SK-N-SH treated with all-trans-retinoic acid at 6 μM for 48 hours (cell line): ENCODE results near the gene SNED1.

ENCODE experiments used
- ATAC-seq: fragments of 200-7000 bp; cut with Tn5 transposase; 3 replicates; pipeline ENCODE4 v1.9.1; 2020; ENCODE audit warnings: mild to moderate bottlenecking, moderate library complexity
- ARNTL ChIP-seq: fragments of 450-650 bp; formaldehyde crosslinking; IDR thresholded peaks from 2 replicates; pipeline ENCODE4 v1.5.0; 2020; ENCODE audit warnings: low read depth, mild to moderate bottlenecking, moderate library complexity, borderline replicate concordance
- BACH2 ChIP-seq: fragments of 250-450 bp; sonication (Bioruptor Pico); IDR thresholded peaks from 2 replicates; pipeline ENCODE4 v1.9.0; 2021; ENCODE audit warnings: mild to moderate bottlenecking, borderline replicate concordance
- CSDC2 ChIP-seq: fragments of 250-450 bp; sonication (Bioruptor Pico); IDR thresholded peaks from 2 replicates; pipeline ENCODE4 v1.5.0; 2020; ENCODE audit warnings: mild to moderate bottlenecking, moderate library complexity
- ESRRG ChIP-seq: fragments of 250-450 bp; sonication (Bioruptor Pico); IDR thresholded peaks from 2 replicates; pipeline ENCODE4 v1.6.1; 2021; ENCODE audit warnings: mild to moderate bottlenecking
- GLIS3 ChIP-seq: fragments of 250-450 bp; sonication (Bioruptor Pico); IDR thresholded peaks from 2 replicates; pipeline ENCODE4 v1.5.0; 2020; ENCODE audit warnings: mild to moderate bottlenecking, moderate library complexity
- ISL1 ChIP-seq: fragments of 250-450 bp; sonication (Bioruptor Pico); IDR thresholded peaks from 2 replicates; pipeline ENCODE4 v2.1.2; 2022; ENCODE audit warnings: mild to moderate bottlenecking, moderate library complexity
- OSR1 ChIP-seq: fragments of 250-450 bp; sonication (Bioruptor Pico); IDR thresholded peaks from 2 replicates; pipeline ENCODE4 v1.8.0; 2022; ENCODE audit warnings: moderate library complexity, mild to moderate bottlenecking, inconsistent platforms
- PATZ1 ChIP-seq: fragments of 250-450 bp; sonication (Bioruptor Pico); IDR thresholded peaks from 2 replicates; pipeline ENCODE4 v1.8.0; 2020; ENCODE audit warnings: mild to moderate bottlenecking, moderate library complexity, borderline replicate concordance
- PPARA ChIP-seq: fragments of 250-450 bp; sonication (Bioruptor Pico); IDR thresholded peaks from 2 replicates; pipeline ENCODE4 v1.5.0; 2020; ENCODE audit warnings: mild to moderate bottlenecking, borderline replicate concordance
- RARB ChIP-seq: fragments of 250-450 bp; sonication (Bioruptor Pico); IDR thresholded peaks from 2 replicates; pipeline ENCODE4 v1.8.0; 2021; ENCODE audit warnings: mild to moderate bottlenecking, moderate library complexity
- SNAI2 ChIP-seq: fragments of 250-450 bp; sonication (Bioruptor Pico); IDR thresholded peaks from 2 replicates; pipeline ENCODE4 v1.5.0; 2020; ENCODE audit warnings: mild to moderate bottlenecking, moderate library complexity
- TCF4 ChIP-seq: fragments of 250-450 bp; sonication (Bioruptor Pico); IDR thresholded peaks from 2 replicates; pipeline ENCODE4 v1.8.0; 2021; ENCODE audit warnings: mild to moderate bottlenecking, moderate library complexity, borderline replicate concordance
- TOX ChIP-seq: fragments of 250-450 bp; sonication (Bioruptor Pico); IDR thresholded peaks from 2 replicates; pipeline ENCODE4 v1.8.0; 2021; ENCODE audit warnings: mild to moderate bottlenecking, moderate library complexity, borderline replicate concordance
- ZC3H10 ChIP-seq: fragments of 250-450 bp; sonication (Bioruptor Pico); IDR thresholded peaks from 2 replicates; pipeline ENCODE4 v1.5.1; 2021; ENCODE audit warnings: mild to moderate bottlenecking, moderate library complexity
- ZFP3 ChIP-seq: fragments of 250-450 bp; sonication (Bioruptor Pico); IDR thresholded peaks from 2 replicates; pipeline ENCODE4 v1.5.0; 2020; ENCODE audit warnings: mild to moderate bottlenecking, moderate library complexity
- ZFP30 ChIP-seq: fragments of 450-650 bp; formaldehyde crosslinking; IDR thresholded peaks from 2 replicates; pipeline ENCODE4 v1.5.0; 2022; ENCODE audit warnings: mild to moderate bottlenecking, moderate library complexity
- ZNF565 ChIP-seq: fragments of 450-650 bp; formaldehyde crosslinking; conservative IDR thresholded peaks from 2 replicates; pipeline ENCODE4 v1.5.0; 2020; ENCODE audit warnings: low read depth, mild to moderate bottlenecking, moderate library complexity
- ZNF70 ChIP-seq: fragments of 450-650 bp; formaldehyde crosslinking; IDR thresholded peaks from 2 replicates; pipeline ENCODE4 v1.5.0; 2020; ENCODE audit warnings: mild to moderate bottlenecking, moderate library complexity
- ZNF8 ChIP-seq: fragments of 450-650 bp; formaldehyde crosslinking; IDR thresholded peaks from 2 replicates; pipeline ENCODE4 v1.5.0; 2020; ENCODE audit warnings: mild to moderate bottlenecking, moderate library complexity
- TF ChIP-seq, protein P1 (sequence below): fragments of 250-450 bp; sonication (Bioruptor Pico); IDR thresholded peaks from 2 replicates; pipeline ENCODE4 v1.5.1; 2020; ENCODE audit warnings: low read depth, mild to moderate bottlenecking, moderate library complexity
- TF ChIP-seq, protein P2 (sequence below): fragments of 250-450 bp; sonication (Bioruptor Pico); IDR thresholded peaks from 2 replicates; pipeline ENCODE4 v1.5.1; 2021; ENCODE audit warnings: mild to moderate bottlenecking, moderate library complexity
- TF ChIP-seq, protein P3 (sequence below): fragments of 250-450 bp; sonication (Bioruptor Pico); IDR thresholded peaks from 2 replicates; pipeline ENCODE4 v1.5.0; 2020; ENCODE audit warnings: mild to moderate bottlenecking, moderate library complexity
- TF ChIP-seq, protein P4 (sequence below): fragments of 250-450 bp; sonication (Bioruptor Pico); IDR thresholded peaks from 2 replicates; pipeline ENCODE4 v1.8.0; 2021; ENCODE audit warnings: low read depth, mild to moderate bottlenecking, moderate library complexity, borderline replicate concordance

SNED1 gene

GRCh38 chr2:240989451-240990265 lies 8.8 kb upstream of the SNED1 start:
- TF ChIP-seq ZNF565 (CRISPR knock-in tag) (no peak), CSDC2 (no peak), PATZ1 (CRISPR knock-in tag) (no peak), GLIS3 (CRISPR knock-in tag) (no peak), PPARA (CRISPR knock-in tag) (no peak), TOX (CRISPR knock-in tag) (no peak), ZNF70 (CRISPR knock-in tag) (no peak), ESRRG (CRISPR knock-in tag) (no peak), ZFP3 (no peak), BACH2 (CRISPR knock-in tag) (no peak), ARNTL (no peak), RARB (CRISPR knock-in tag) (no peak), ZC3H10 (no peak), TCF4 (CRISPR knock-in tag) (no peak), ISL1 (CRISPR knock-in tag) (no peak), ZNF8 (no peak), SNAI2 (CRISPR knock-in tag) (no peak)
- TF ChIP-seq, protein P1, sequence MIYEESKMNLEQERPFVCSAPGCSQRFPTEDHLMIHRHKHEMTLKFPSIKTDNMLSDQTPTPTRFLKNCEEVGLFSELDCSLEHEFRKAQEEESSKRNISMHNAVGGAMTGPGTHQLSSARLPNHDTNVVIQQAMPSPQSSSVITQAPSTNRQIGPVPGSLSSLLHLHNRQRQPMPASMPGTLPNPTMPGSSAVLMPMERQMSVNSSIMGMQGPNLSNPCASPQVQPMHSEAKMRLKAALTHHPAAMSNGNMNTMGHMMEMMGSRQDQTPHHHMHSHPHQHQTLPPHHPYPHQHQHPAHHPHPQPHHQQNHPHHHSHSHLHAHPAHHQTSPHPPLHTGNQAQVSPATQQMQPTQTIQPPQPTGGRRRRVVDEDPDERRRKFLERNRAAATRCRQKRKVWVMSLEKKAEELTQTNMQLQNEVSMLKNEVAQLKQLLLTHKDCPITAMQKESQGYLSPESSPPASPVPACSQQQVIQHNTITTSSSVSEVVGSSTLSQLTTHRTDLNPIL (CRISPR knock-in tag) = no peak
- TF ChIP-seq, protein P2, sequence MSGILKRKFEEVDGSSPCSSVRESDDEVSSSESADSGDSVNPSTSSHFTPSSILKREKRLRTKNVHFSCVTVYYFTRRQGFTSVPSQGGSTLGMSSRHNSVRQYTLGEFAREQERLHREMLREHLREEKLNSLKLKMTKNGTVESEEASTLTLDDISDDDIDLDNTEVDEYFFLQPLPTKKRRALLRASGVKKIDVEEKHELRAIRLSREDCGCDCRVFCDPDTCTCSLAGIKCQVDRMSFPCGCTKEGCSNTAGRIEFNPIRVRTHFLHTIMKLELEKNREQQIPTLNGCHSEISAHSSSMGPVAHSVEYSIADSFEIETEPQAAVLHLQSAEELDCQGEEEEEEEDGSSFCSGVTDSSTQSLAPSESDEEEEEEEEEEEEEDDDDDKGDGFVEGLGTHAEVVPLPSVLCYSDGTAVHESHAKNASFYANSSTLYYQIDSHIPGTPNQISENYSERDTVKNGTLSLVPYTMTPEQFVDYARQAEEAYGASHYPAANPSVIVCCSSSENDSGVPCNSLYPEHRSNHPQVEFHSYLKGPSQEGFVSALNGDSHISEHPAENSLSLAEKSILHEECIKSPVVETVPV = no peak
- TF ChIP-seq, protein P3, sequence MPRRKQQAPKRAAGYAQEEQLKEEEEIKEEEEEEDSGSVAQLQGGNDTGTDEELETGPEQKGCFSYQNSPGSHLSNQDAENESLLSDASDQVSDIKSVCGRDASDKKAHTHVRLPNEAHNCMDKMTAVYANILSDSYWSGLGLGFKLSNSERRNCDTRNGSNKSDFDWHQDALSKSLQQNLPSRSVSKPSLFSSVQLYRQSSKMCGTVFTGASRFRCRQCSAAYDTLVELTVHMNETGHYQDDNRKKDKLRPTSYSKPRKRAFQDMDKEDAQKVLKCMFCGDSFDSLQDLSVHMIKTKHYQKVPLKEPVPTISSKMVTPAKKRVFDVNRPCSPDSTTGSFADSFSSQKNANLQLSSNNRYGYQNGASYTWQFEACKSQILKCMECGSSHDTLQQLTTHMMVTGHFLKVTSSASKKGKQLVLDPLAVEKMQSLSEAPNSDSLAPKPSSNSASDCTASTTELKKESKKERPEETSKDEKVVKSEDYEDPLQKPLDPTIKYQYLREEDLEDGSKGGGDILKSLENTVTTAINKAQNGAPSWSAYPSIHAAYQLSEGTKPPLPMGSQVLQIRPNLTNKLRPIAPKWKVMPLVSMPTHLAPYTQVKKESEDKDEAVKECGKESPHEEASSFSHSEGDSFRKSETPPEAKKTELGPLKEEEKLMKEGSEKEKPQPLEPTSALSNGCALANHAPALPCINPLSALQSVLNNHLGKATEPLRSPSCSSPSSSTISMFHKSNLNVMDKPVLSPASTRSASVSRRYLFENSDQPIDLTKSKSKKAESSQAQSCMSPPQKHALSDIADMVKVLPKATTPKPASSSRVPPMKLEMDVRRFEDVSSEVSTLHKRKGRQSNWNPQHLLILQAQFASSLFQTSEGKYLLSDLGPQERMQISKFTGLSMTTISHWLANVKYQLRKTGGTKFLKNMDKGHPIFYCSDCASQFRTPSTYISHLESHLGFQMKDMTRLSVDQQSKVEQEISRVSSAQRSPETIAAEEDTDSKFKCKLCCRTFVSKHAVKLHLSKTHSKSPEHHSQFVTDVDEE (CRISPR knock-in tag) = no peak
- ATAC-seq = peak; percentile 65

GRCh38 chr2:240990266-240990529 lies 8.2 kb upstream of the SNED1 start:
- TF ChIP-seq ZNF565 (CRISPR knock-in tag) (no peak), PATZ1 (CRISPR knock-in tag) (no peak), OSR1 (no peak), ZNF8 (no peak), ESRRG (CRISPR knock-in tag) (no peak), ARNTL (no peak), ZFP30 (CRISPR knock-in tag) (no peak), ISL1 (CRISPR knock-in tag) (no peak), SNAI2 (CRISPR knock-in tag) (no peak), CSDC2 (no peak), ZC3H10 (no peak), ZNF70 (CRISPR knock-in tag) (no peak)
- TF ChIP-seq, protein P3 (CRISPR knock-in tag) = no peak
- TF ChIP-seq, protein P1 (CRISPR knock-in tag) = no peak
- TF ChIP-seq, protein P4, sequence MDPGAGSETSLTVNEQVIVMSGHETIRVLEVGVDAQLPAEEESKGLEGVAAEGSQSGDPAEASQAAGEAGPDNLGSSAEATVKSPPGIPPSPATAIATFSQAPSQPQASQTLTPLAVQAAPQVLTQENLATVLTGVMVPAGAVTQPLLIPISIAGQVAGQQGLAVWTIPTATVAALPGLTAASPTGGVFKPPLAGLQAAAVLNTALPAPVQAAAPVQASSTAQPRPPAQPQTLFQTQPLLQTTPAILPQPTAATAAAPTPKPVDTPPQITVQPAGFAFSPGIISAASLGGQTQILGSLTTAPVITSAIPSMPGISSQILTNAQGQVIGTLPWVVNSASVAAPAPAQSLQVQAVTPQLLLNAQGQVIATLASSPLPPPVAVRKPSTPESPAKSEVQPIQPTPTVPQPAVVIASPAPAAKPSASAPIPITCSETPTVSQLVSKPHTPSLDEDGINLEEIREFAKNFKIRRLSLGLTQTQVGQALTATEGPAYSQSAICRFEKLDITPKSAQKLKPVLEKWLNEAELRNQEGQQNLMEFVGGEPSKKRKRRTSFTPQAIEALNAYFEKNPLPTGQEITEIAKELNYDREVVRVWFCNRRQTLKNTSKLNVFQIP (CRISPR knock-in tag) = no peak
- ATAC-seq = no peak
